WI38 (cell line): ENCODE measurements around the gene MAP1LC3B.

Source experiments
- H3K4me3 ChIP-seq: 2 replicates; pipeline ENCODE4 v1.5.1; 2011; ENCODE audit warnings: low read depth, mild to moderate bottlenecking, control low read depth, low read length
- TF ChIP-seq, protein P1 (sequence below): IDR thresholded peaks from 2 replicates; pipeline ENCODE4 v1.5.1; 2012; ENCODE audit warnings: low read depth, mild to moderate bottlenecking, control low read depth, low read length

The MAP1LC3B gene

DNA sequence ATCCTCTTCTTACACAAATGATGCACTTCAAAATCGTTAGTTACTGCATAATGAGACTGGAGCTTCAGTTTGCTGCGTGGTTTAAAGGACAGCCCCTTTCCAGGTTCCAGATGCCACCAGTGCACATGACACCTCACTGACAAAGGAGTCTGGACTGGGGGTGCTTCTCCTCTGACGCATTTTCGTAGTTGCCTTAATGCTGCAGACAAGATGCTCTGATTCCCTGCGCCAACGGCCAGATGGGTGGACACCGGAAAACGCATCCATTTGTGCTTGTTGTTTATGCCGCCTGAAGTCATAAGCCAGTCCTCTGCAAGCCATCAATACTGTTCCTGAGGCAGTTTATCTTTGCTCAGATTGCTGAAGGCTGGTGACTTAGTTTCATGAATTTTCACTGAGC, 24.6 kb upstream of the MAP1LC3B start:
- no peak overlapping the region for H3K4me3 ChIP-seq
- TF ChIP-seq, protein P1, sequence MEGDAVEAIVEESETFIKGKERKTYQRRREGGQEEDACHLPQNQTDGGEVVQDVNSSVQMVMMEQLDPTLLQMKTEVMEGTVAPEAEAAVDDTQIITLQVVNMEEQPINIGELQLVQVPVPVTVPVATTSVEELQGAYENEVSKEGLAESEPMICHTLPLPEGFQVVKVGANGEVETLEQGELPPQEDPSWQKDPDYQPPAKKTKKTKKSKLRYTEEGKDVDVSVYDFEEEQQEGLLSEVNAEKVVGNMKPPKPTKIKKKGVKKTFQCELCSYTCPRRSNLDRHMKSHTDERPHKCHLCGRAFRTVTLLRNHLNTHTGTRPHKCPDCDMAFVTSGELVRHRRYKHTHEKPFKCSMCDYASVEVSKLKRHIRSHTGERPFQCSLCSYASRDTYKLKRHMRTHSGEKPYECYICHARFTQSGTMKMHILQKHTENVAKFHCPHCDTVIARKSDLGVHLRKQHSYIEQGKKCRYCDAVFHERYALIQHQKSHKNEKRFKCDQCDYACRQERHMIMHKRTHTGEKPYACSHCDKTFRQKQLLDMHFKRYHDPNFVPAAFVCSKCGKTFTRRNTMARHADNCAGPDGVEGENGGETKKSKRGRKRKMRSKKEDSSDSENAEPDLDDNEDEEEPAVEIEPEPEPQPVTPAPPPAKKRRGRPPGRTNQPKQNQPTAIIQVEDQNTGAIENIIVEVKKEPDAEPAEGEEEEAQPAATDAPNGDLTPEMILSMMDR, result no peak

DNA sequence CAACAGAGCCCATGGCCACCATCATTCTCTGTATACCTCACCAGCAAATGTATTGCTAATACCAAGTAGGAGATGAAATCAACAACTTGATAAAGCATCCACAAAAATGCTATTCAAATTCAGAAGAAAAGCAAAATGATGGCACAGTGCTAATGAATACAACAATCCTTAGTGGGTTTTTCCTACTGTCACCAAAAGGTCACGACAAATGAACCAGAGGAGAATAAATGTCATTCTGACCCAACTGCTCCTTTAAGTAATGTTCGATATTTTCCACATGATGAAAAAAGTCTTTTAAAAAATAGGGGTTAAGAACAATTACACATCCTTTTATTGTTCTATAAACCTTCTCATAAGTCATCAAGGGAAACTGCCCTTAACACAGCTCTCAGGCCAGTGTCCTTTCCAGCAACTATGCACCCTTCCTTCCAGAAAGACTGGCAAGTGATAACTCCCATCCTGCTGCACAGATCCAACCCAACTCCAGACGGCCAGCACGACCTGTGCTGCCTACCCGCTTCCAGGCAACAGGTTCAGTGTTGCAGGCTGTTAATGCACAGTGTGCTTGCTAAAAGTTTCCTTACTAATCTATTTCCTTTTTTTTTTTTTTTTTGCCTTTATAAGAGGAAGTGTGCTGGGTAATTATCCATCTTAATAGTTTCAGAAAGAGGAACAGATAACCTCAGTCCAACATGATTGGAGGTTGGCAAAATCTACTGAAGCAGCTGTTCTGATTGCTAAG, 23.9 kb upstream of the MAP1LC3B start:
- TF ChIP-seq, protein P1, result no peak
- H3K4me3 ChIP-seq, result no peak overlapping the region

DNA sequence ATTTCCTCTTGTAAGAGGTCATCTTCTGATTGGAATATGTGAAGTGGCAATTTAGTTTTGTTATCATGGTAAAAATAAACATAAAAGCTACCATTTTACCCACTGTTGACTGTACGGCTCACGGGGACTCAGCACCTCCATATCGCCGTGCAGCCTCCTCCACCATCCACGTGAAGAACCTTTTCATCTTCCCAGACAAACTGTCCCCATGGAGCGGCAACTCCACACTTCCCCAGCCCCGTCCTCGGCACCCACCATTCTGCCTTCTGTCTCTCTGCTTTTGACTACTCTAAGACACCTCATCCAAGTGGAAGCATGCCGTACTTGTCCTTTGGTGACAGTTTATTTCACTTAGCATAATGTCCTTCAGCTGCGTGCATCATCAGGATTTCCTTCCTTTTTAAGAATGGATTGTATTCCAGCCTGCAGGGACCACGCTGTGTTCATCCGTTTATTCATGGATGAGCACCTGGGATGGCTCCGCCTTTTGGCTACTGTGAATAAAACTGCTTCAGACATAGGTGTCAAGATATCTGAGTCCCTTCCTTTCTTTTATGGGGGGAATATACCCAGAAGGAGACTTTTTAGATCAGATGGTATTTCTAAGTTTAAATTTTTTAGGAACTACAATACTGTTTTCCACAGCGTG, 22.9 kb upstream of the MAP1LC3B start:
- TF ChIP-seq, protein P1, result no peak
- no peak overlapping the region for H3K4me3 ChIP-seq

DNA sequence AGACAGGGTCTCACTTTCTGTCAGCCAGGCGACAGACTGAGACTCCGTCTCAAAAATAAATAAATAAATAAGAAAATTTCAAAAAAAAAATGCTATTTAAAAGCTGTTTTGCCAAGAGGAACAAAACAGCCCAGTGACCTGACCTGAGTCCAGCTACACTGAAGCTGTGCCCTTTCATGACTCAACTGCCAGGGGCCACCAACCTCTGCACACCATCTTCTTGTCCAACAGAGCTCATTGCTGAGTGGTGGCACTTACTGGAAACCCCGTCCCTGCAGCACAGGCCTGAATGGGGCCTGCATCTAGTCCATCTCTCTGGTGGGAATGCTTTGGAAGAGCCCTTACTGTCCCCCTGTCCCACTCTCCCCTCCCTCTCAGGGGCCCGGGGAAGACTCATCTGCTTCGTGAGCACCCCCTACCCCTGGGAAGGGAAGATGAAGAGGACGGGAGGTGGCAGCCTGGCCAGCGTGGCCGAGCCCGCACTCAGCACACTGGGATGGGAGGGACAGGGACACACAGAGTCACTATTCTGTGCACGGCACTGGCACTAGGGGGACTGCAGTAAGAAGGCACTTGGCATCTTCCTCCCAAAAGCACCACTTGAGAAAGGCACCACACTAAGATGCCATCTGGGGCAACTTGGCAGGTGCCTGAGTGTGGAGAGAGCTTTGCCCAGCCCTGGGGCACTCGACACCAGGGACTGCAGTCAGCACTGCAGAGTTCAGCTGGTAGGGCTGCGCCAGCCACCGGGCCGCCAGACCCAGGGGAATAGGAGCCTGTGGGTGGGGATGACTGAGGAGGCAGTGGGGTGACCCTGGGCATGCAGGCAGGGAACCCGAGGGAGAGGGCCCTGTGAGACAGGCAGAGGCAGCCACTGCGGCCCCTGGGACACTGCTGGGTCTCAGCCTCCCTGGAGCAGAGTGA, 22.1 kb upstream of the MAP1LC3B start:
- TF ChIP-seq, protein P1, result no peak
- no peak overlapping the region for H3K4me3 ChIP-seq

DNA sequence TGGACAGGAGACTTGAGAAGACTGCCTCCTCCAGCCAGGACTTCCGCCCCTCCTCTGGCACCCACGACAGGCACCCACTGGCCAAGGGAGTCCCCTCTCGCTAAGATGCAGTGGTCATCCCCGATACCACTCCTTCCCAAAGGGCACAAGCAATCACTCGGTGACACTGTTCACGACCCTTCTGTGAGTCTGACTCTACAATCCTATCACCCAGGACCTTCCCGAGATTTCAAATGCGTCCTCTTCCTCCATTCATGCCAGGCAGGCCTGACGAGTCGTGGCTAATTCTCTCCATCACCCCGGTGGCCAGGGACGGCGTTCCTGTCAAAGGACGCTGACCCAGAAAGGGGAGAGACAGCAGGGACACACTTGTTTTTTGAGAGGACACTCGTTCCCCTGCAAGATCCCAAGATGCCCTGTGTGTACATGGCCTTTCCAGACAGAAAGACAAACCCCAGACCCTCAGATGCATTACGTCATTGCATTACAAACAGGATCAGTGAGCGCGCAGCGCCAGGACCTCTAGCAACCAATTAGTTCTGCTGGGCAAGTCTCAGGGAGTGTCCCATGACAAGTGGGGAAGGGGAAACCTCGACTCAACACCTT, 20.8 kb upstream of the MAP1LC3B start:
- TF ChIP-seq, protein P1, result no peak
- H3K4me3 ChIP-seq, result no peak overlapping the region

DNA sequence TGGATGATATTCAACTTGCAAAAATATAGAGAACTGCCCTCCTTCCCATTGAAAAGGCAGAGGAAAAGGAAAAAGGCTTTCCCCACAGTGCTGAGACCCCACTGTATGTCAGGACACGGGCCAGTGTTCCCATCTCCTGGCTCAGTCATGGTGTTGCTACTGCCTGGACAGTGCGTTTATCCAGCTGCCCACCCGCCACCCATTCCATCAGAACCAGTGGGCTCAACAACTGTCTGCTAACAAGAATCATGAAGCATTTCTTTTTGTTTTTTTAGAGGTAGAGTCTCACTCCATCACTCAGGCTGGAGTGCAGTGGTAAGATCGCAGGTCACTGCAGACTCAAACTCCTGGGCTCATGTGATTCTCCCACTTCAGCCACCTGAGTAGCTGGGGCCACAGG, 19.8 kb upstream of the MAP1LC3B start:
- no peak overlapping the region for H3K4me3 ChIP-seq
- TF ChIP-seq, protein P1, result no peak
